HG02938 (cell line): Measurements from ENCODE around the gene DCAF12.
"Not testable (repeated sequence)": the region's sequence is repeated elsewhere in the genome, so short reads cannot be mapped to it uniquely, and the experiment has no call there.

Experiments
- ATAC-seq: cut with Tn5 transposase; IDR thresholded peaks from one replicate; pipeline ENCODE4 v1.9.1; 2021; ENCODE audit warnings: mild to moderate bottlenecking, moderate library complexity; ENCODE audit not compliant: unreplicated experiment

The DCAF12 gene

GRCh38 chr9:34072410-34072809 is 54.1 kb downstream of the DCAF12 start:
- no peak for ATAC-seq

DNA sequence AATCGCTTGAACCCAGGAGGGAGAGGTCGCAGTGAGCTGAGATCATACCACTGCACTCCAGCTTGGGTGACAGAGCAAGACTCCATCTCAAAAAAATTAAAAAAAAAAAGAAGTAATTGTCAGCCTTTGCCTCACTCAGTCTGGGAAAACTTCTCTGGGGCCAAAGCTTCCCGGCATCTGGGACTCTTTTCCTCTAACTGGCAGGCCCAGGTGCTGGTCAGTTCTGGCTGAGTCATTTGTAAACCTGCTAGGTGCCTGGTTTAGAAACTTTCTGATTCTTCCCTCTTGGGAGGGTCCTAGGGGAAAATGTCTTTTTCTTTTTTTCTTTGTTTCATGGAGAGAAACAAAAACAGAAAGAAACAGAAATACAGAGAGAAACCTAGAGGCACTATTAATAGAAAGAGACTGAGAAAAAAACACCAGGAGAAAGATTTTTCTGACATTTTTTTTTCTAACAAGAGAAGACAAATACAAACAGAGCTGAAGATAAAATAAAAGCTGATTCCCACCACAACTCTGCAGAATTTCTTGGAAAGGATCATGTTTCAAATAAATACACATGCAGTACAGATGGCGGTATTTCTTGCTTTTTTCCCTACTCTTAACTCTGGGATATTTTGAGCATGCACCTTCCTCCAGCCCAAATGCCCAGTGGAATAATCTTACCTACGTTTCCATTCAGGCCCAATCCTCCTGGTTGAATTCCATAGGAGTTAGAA is 55.7 kb downstream of the DCAF12 start:
- ATAC-seq = no peak

DNA sequence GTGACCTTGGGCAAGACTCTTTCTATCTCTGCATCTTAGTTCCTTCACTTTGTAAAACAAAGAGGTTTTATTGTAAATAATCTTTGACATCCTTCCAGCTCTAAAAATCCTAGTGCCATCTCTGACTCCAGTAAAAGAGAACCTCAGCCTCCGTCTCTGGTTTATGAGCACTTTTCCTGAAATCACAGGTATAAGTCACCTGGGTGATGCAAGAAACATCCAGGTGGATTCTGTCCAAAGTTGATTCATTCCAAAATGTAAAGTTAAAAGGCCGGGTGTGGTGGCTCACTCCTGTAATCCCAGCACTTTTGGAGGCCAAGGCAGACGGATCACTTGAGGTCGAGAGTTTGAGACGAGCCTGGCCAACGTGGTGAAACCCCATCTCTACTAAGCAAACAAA is 56.7 kb downstream of the DCAF12 start:
- no peak for ATAC-seq

DNA sequence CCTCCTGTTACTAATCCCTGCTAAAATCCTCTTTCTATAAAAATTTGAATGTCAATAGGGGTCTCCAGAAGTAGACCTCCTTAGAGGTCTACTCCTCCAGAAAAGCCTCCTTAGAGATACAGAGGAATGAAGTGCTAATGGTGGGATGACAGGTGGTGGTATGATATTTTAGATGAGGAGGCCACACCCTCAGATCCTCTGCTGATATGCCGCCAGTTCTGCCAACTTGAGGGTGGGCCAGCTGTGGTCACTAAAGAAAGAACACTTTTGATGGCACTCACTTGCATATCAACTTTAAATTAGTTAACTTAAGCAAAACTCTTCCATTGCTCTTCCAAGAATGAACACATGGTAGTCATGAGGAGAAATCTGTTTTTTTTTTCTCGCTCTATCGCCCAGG is 61.0 kb downstream of the DCAF12 start:
- no peak for ATAC-seq

DNA sequence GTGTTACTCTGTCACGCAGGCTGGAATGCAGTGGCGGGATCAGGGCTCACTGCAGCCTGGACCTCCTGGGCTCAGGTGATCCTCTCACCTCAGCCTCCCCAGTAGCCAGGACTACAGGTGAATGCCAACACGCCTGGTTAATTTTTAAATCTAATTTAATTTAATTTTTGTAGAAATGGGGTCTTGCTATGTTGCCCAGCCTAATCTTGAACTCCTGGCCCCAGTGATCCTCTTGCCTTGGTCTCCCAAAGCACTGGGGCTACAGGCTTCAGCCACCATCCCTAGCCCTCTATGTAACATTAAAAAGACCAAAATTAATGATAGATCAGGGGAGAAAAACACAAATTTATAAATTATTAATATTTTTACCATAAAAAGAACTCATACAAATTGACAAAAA is 66.5 kb downstream of the DCAF12 start:
- ATAC-seq = no peak

DNA sequence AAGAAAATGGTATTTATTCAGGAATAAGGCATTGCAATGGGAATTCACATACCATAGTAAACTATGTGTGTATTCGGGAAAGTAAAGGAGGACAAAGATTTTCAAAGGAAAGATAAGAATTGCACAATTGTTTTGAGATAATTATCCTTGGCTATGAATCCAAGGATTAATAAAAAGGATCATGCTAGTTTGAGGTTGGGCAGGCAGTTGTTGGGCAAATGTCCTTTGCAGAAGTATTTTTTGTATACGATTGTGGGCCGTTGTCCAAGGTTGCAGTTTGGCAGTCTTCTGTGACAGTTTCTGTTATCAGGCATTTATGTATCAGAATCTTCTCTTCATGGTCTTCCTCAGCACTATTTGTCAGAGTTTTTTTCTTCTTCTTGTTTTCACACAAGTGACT is 67.2 kb downstream of the DCAF12 start:
- ATAC-seq = no peak

DNA sequence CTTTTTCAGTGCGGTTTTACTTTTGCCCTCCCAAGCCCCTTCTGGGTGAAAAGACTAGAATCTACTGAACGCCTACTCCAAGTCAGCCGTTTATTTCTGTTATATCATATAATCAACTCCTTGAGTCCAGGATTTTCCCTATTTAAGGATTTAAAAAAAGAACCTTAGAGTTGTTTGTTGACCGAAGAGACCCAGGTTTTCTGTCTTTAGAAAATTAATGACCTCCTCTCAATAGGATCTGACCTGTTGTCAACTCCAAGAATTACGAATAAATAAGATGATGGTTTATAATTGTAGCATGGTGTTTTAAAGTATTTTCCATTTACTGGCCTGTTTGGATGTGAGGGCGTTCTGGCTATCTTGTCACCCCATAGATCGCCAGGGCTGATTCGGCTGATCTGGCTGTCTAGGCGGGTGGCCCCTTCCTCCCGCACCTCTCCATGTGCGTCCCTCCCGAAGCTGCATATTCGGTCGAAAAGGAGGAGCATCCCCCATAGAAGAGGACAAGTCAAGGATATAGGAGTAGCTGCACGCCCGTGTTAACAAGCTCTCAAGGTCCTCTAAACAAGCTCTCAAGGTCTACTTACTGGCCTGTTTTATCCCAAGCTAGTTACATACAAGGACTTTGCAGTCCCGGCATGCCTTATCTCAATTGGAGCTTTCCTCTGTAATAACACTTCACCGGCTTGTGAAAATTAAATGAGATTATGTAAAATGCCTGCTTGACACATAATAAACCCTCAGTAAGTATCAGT is 76.7 kb downstream of the DCAF12 start:
- no peak for ATAC-seq

GRCh38 chr9:34048727-34049629 is 77.5 kb downstream of the DCAF12 start, which contains the start of gene UBAP2:
UBAP2 (minus strand) TSS chr9:34048887; CDS start chr9:34017148, 31,739 bp downstream.
- peak; percentile 79 for ATAC-seq

GRCh38 chr9:34047864-34048726 is 78.4 kb downstream of the DCAF12 start:
- peak; percentile 24 for ATAC-seq

DNA sequence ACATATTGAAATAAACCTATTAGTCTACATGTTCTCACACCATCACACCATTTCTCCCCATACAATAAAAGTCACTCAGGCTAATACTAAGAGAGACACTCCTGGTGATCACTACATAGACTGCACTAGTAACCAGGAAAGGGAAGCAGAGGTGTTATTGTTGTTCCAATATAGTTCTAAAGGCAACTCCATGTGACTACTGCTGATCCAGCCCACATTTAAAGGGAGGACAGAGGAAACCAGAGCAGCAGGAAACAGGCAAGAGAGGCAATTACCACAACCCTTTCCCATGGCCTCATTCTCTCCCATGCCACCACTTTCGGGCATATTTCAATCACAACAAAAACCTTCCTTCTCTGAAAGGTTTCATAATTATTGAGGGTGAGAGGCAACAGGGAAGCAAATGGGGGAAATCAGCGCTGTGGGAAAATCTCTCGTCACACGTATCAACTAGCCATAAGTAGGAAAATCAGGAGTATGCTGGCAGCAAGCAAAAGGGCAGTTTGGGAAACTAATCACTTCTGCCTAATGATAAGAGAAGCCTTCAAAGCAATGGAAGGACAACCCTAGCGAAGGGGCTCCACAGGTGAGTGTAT is 79.6 kb downstream of the DCAF12 start:
- no peak for ATAC-seq

DNA sequence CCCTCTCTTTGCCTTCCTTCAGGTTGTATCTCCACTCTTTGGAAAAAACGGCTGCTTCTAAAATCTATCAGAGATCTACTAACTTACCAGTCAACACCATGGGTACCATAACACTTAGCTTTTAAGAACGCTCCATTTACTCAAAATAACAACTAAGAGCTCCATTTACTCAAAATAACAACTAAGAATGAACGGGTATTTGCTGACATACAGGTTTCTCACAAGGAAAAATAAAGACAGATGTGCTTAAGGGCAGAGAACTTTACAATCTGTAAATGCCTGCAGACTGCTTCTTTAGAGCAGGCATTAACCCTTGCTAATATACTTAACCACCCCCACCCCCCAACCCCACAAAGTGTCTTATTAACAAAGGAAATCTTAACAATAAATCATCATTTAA is 80.6 kb downstream of the DCAF12 start:
- ATAC-seq = no peak

GRCh38 chr9:34042074-34042473 is 84.4 kb downstream of the DCAF12 start:
- not testable (repeated sequence) for ATAC-seq

DNA sequence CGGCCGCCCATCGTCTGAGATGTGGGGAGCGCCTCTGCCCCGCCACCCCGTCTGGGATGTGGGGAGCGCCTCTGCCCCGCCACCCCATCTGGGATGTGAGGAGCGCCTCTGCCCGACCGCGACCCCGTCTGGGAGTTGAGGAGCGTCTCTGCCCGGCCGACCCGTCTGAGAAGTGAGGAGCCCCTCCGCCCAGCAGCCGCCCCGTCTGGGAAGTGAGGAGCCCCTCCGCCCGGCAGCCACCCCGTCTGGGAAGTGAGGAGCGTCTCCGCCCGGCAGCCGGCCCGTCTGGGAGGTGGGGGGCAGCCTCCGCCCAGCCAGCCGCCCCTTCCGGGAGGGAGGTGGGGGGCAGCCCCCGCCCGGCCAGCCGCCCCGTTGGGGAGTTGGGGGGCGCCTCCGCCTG is 87.6 kb downstream of the DCAF12 start:
- not testable (repeated sequence) for ATAC-seq

DNA sequence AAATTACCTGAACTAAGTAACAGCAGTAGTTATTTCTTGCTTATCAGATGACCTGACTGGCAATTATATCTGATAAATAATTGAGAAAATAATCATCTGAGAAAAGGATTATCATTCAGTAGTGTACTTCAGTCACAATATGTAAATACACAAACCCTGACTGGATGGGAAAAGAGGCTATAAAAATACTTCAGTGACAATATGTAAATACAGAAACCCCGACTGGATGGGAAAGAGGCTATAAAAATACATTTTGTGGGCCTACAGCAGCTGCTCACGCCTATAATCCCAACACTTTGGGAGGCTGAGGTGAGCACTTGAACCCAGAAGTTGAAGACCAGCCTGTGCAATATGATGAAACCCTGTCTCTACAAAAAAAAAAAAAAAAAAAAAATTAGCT is 88.9 kb downstream of the DCAF12 start:
- no peak for ATAC-seq

DNA sequence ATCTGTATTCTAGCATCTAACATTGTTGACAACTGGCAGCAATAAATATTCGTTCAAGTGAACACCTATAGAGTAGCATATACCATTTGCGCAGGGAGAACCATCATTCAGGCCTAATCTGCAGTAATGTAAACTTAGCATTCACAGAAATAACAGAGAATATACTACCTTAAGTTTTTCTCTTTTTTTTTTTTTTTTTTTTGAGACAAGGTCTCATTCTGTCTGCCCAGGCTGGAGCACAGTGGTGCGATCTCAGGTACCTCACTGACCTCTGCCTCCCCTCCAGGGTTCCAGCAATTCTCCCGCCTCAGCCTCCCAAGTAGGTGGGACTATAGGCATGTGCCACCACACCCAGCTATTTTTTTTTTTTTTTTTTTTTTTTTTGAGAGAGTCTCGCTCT is 89.9 kb downstream of the DCAF12 start:
- no peak for ATAC-seq
